ENCODE measurements around the gene OR10K1. TPM values are rescaled to one million over a fixed set of nuclear protein-coding genes. Genes with fewer than 3 reads are reported as not detected.

Gene OR10K1
- polyA plus RNA-seq, 1 donor from 2014 or later, result not detected

DNA sequence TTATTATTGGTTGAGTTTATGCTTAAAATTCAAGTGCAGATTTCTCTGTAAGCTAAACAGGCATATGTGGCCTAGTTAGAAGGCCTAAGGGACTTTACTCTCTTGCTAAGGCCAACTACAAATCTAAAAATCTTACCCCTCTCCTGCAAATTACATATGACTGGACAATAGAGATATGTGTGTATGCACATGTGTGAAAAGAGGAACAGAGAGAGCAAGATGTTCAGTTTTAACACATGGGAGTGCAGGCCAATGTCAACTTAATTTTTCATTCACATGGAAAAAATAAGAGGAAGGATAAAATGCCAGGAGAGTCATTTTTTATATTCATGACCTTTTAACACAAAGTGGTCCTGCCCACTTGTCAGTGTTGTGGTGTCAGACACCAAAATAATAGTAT lies 44.0 kb upstream of the OR10K1 start:
- no peak overlapping the region for H3K4me3 ChIP-seq (ENCODE audit: low read length)
- no peak for TF ChIP-seq MXI1 (conservative IDR thresholded peaks at IDR 0.05; ENCODE audit: poor library complexity, severe bottlenecking)

DNA sequence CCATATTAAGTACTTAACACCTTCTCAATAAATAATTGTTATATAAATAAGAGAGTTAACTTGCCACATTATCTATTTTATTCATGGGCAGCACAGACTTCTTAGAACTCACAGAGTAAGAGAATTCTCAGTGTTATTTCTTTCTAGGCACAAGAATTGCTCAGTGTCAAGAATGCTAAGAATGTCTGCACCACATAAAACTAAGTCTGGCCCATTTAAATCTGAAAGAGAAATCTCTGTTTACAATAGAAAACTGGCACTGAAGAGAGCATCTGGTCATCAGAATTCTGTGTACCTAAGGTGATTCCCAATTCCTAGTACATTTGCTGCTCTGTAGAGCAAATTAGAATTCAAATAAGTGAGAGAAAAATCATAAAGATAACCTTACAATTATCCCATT lies 39.4 kb upstream of the OR10K1 start:
- Histone ChIP-seq H3F3A (ENCODE audit: insufficient read depth, low read length, poor library complexity, severe bottlenecking) (no peaks in the 10 kb centered on the region), H3K9ac (ENCODE audit: low read length) (no peak overlapping the region), H3K79me2 (replicated peaks; ENCODE audit: insufficient read depth, low read length) (no peaks in the 10 kb centered on the region), H2AFZ (ENCODE audit: low read depth, low read length) (no peak overlapping the region), H3K9me3 (ENCODE audit: low read length) (no peaks in the 10 kb centered on the region), H4K20me1 (ENCODE audit: insufficient read depth) (no peaks in the 10 kb centered on the region), H3K4me2 (ENCODE audit: low read length) (no peak overlapping the region), H3K9me2 (ENCODE audit: insufficient read depth, low read length) (no peaks in the 10 kb centered on the region), H3K27me3 (ENCODE audit: insufficient read depth, low read depth, low read length) (no peaks in the 10 kb centered on the region), H3K27ac (ENCODE audit: low read length) (no peak overlapping the region), H3K4me3 (ENCODE audit: low read length) (no peak overlapping the region), H3K36me3 (ENCODE audit: insufficient read depth, low read length) (no peaks in the 10 kb centered on the region)
- TF ChIP-seq TAF1 (IDR thresholded peaks at IDR 0.05; ENCODE audit: low read depth) (no peak), EP300 (conservative IDR thresholded peaks at IDR 0.05; ENCODE audit: poor library complexity, severe bottlenecking) (no peak), SMC3 (conservative IDR thresholded peaks at IDR 0.05; ENCODE audit: poor library complexity) (no peak), RAD21 (conservative IDR thresholded peaks at IDR 0.05) (no peak), MXI1 (conservative IDR thresholded peaks at IDR 0.05; ENCODE audit: poor library complexity, severe bottlenecking) (no peak), EZH2 (IDR thresholded peaks at IDR 0.05; ENCODE audit: borderline replicate concordance, insufficient read depth, low read length, poor library complexity, severe bottlenecking) (no peak), POLR2AphosphoS5 (IDR thresholded peaks at IDR 0.05) (no peak)
- TF ChIP-seq, protein P1, sequence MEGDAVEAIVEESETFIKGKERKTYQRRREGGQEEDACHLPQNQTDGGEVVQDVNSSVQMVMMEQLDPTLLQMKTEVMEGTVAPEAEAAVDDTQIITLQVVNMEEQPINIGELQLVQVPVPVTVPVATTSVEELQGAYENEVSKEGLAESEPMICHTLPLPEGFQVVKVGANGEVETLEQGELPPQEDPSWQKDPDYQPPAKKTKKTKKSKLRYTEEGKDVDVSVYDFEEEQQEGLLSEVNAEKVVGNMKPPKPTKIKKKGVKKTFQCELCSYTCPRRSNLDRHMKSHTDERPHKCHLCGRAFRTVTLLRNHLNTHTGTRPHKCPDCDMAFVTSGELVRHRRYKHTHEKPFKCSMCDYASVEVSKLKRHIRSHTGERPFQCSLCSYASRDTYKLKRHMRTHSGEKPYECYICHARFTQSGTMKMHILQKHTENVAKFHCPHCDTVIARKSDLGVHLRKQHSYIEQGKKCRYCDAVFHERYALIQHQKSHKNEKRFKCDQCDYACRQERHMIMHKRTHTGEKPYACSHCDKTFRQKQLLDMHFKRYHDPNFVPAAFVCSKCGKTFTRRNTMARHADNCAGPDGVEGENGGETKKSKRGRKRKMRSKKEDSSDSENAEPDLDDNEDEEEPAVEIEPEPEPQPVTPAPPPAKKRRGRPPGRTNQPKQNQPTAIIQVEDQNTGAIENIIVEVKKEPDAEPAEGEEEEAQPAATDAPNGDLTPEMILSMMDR (IDR thresholded peaks at IDR 0.05; ENCODE audit: poor library complexity, severe bottlenecking), result no peak
- TF ChIP-seq, protein P2, sequence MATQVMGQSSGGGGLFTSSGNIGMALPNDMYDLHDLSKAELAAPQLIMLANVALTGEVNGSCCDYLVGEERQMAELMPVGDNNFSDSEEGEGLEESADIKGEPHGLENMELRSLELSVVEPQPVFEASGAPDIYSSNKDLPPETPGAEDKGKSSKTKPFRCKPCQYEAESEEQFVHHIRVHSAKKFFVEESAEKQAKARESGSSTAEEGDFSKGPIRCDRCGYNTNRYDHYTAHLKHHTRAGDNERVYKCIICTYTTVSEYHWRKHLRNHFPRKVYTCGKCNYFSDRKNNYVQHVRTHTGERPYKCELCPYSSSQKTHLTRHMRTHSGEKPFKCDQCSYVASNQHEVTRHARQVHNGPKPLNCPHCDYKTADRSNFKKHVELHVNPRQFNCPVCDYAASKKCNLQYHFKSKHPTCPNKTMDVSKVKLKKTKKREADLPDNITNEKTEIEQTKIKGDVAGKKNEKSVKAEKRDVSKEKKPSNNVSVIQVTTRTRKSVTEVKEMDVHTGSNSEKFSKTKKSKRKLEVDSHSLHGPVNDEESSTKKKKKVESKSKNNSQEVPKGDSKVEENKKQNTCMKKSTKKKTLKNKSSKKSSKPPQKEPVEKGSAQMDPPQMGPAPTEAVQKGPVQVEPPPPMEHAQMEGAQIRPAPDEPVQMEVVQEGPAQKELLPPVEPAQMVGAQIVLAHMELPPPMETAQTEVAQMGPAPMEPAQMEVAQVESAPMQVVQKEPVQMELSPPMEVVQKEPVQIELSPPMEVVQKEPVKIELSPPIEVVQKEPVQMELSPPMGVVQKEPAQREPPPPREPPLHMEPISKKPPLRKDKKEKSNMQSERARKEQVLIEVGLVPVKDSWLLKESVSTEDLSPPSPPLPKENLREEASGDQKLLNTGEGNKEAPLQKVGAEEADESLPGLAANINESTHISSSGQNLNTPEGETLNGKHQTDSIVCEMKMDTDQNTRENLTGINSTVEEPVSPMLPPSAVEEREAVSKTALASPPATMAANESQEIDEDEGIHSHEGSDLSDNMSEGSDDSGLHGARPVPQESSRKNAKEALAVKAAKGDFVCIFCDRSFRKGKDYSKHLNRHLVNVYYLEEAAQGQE (IDR thresholded peaks at IDR 0.05; ENCODE audit: borderline replicate concordance), result no peak

More for the DNA sequence above, 44.0 kb upstream of the OR10K1 start:
- Histone ChIP-seq H3K4me2 (ENCODE audit: low read length) (no peak overlapping the region), H3K36me3 (ENCODE audit: insufficient read depth, low read length) (no peaks in the 10 kb centered on the region), H4K20me1 (ENCODE audit: insufficient read depth) (no peaks in the 10 kb centered on the region), H3K27ac (ENCODE audit: low read length) (no peak overlapping the region), H3K9me3 (ENCODE audit: low read length) (no peaks in the 10 kb centered on the region), H3K9ac (ENCODE audit: low read length) (no peak overlapping the region), H3K9me2 (ENCODE audit: insufficient read depth, low read length) (no peaks in the 10 kb centered on the region), H3K79me2 (replicated peaks; ENCODE audit: insufficient read depth, low read length) (no peaks in the 10 kb centered on the region), H3F3A (ENCODE audit: insufficient read depth, low read length, poor library complexity, severe bottlenecking) (no peaks in the 10 kb centered on the region), H3K27me3 (ENCODE audit: insufficient read depth, low read depth, low read length) (no peaks in the 10 kb centered on the region), H2AFZ (ENCODE audit: low read depth, low read length) (no peak overlapping the region)

DNA sequence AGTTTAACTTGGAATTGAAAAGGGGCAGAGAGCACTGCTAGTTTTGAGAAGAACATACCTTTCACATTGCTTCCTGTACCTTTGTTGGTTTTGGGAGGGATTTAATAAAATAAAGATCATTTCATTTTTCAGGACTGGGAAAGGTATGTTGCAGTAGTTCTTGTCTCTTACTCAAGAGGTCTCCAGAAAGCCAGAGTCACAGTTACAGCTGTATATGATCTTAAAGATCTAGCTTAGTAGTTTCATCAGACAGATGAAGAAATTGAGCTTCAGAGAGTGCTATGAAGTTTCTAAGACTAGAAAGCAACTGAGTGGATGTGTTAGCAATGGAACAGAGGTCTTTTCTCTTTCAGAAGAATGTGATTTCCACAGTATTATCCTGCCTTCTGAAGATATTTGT lies 36.6 kb upstream of the OR10K1 start:
- Histone ChIP-seq H3K27me3 (ENCODE audit: insufficient read depth, low read depth, low read length) (no peaks in the 10 kb centered on the region), H3K27ac (ENCODE audit: low read length) (no peak overlapping the region), H3K4me3 (ENCODE audit: low read length) (no peak overlapping the region), H3K79me2 (replicated peaks; ENCODE audit: insufficient read depth, low read length) (no peaks in the 10 kb centered on the region), H3K36me3 (ENCODE audit: insufficient read depth, low read length) (no peaks in the 10 kb centered on the region), H3K9me2 (ENCODE audit: insufficient read depth, low read length) (no peaks in the 10 kb centered on the region), H2AFZ (ENCODE audit: low read depth, low read length) (no peak overlapping the region), H3K9me3 (ENCODE audit: low read length) (no peaks in the 10 kb centered on the region), H3K9ac (ENCODE audit: low read length) (no peak overlapping the region), H3K4me2 (ENCODE audit: low read length) (no peak overlapping the region), H4K20me1 (ENCODE audit: insufficient read depth) (no peaks in the 10 kb centered on the region), H3F3A (ENCODE audit: insufficient read depth, low read length, poor library complexity, severe bottlenecking) (no peaks in the 10 kb centered on the region)
- TF ChIP-seq, protein P1 (IDR thresholded peaks at IDR 0.05; ENCODE audit: poor library complexity, severe bottlenecking), result no peak
- no peak for TF ChIP-seq RAD21 (conservative IDR thresholded peaks at IDR 0.05)
- TF ChIP-seq TAF1 (IDR thresholded peaks at IDR 0.05; ENCODE audit: low read depth), result no peak
- TF ChIP-seq MXI1 (conservative IDR thresholded peaks at IDR 0.05; ENCODE audit: poor library complexity, severe bottlenecking), result no peak
- no peak for TF ChIP-seq EP300 (conservative IDR thresholded peaks at IDR 0.05; ENCODE audit: poor library complexity, severe bottlenecking)
- TF ChIP-seq POLR2AphosphoS5 (IDR thresholded peaks at IDR 0.05), result no peak
- no peak for TF ChIP-seq SMC3 (conservative IDR thresholded peaks at IDR 0.05; ENCODE audit: poor library complexity)
- TF ChIP-seq, protein P2 (IDR thresholded peaks at IDR 0.05; ENCODE audit: borderline replicate concordance), result no peak
- no peak for TF ChIP-seq EZH2 (IDR thresholded peaks at IDR 0.05; ENCODE audit: borderline replicate concordance, insufficient read depth, low read length, poor library complexity, severe bottlenecking)

Measured in neural cell (in vitro differentiated cells).